ENCODE measurements around the gene KIAA0040. TPM values are rescaled to one million over a fixed set of nuclear protein-coding genes. Genes with fewer than 3 reads are reported as not detected.

Gene KIAA0040
- total RNA-seq, 1 experiment from 2014 or later: 32.4 TPM

GRCh38 chr1:175127565-175127964 is 65.0 kb downstream of the KIAA0040 start:
- Histone ChIP-seq H3K9ac (ENCODE audit: low read length) (no peak overlapping the region), H4K20me1 (ENCODE audit: insufficient read depth) (no peaks in the 10 kb centered on the region), H3K9me2 (ENCODE audit: insufficient read depth) (no peaks in the 10 kb centered on the region), H2AFZ (ENCODE audit: low read depth, low read length, poor library complexity, severe bottlenecking) (no peak overlapping the region), H3K27ac (ENCODE audit: low read depth, low read length) (no peak overlapping the region), H3K36me3 (ENCODE audit: control insufficient read depth in 1 of 2, insufficient read depth in 2 of 2, low read length in 2 of 2) (no peaks in the 10 kb centered on the region), H3K79me2 (ENCODE audit: insufficient read depth, low read length) (no peaks in the 10 kb centered on the region), H3K27me3 (ENCODE audit: insufficient read depth, low read length) (no peaks in the 10 kb centered on the region), H3K4me1 (ENCODE audit: control insufficient read depth in 1 of 2, insufficient read depth in 2 of 2, low read length in 2 of 2) (peaks cover 0 to 7% of the 10 kb centered on the region in 2 experiments; a peak in 1 of 4 replicates), H3K4me3 (replicated peaks in 1 of 2; ENCODE audit: low read depth in 1 of 2, low read length in 2 of 2) (no peak overlapping the region), H3K9me3 (ENCODE audit: control insufficient read depth in 1 of 2, insufficient read depth in 1 of 2, low read depth in 1 of 2, low read length in 2 of 2) (no peaks in the 10 kb centered on the region), H3K4me2 (ENCODE audit: low read length) (no peak overlapping the region)
- ChIA-PET RAD21 (ENCODE audit: low non-redundant PET in 1 of 2, low total read pairs in 2 of 2, uncharacterized antibody in 2 of 2, unreplicated experiment in 2 of 2) (interaction anchor here in 1 of 2 experiments (0.6 kb wide), 1 partner anchor 18 kb away, joined by 9 read pairs; no protein-coding TSS in a partner anchor), CTCF (interaction anchor here (1.1 kb wide), 1 partner anchor 24 kb away, joined by 3 read pairs; no protein-coding TSS in a partner anchor), POLR2A (no interaction called here)
- intact Hi-C loops (cut with micrococcal nuclease): no loop called here
- ATAC-seq (no peak), DNase-seq (ENCODE audit: low read depth, low spot score) (no peak)
- TF ChIP-seq ZBTB33 (IDR thresholded peaks at IDR 0.05; ENCODE audit: extremely low read depth, insufficient replicate concordance, low read length): no peak
- TF ChIP-seq ZFX (IDR thresholded peaks at IDR 0.05): no peak
- TF ChIP-seq MAX (IDR thresholded peaks at IDR 0.05): no peak
- TF ChIP-seq SIN3A (IDR thresholded peaks at IDR 0.05; ENCODE audit: low read depth): no peak
- TF ChIP-seq ZNF274 (IDR thresholded peaks at IDR 0.05; ENCODE audit: low read depth, low read length): no peak
- no peak for TF ChIP-seq POLR2AphosphoS5 (IDR thresholded peaks at IDR 0.05; ENCODE audit: low read depth, low read length)
- no peak for TF ChIP-seq REST (IDR thresholded peaks at IDR 0.05; ENCODE audit: low read depth)
- no peak for TF ChIP-seq FOSL1 (IDR thresholded peaks at IDR 0.05; ENCODE audit: low read depth)
- no peak for TF ChIP-seq EZH2 (IDR thresholded peaks at IDR 0.05)
- no peak for TF ChIP-seq YY1 (IDR thresholded peaks at IDR 0.05; ENCODE audit: extremely low read depth, insufficient replicate concordance, low read depth, low read length)
- TF ChIP-seq CBX3 (IDR thresholded peaks at IDR 0.05; ENCODE audit: low read depth): no peak
- TF ChIP-seq SRF (IDR thresholded peaks at IDR 0.05; ENCODE audit: low read depth): no peak
- TF ChIP-seq POLR2A (IDR thresholded peaks at IDR 0.05; ENCODE audit: borderline replicate concordance, extremely low read depth, insufficient read depth, insufficient read length): no peak
- TF ChIP-seq JUND (IDR thresholded peaks at IDR 0.05): no peak
- TF ChIP-seq CTCF (IDR thresholded peaks at IDR 0.05 in 2 of 3, conservative IDR thresholded peaks at IDR 0.05 in 1 of 3; ENCODE audit: borderline replicate concordance in 1 of 3, insufficient read depth in 1 of 3, low read depth in 2 of 3, low read length in 2 of 3): no peak
- no peak for TF ChIP-seq RAD21 (IDR thresholded peaks at IDR 0.05; ENCODE audit: low read depth)
- BruUV-seq (replicated peaks): no TSS peak

All from HCT116 (cell line).